Mucosa of descending colon (tissue), 3 donors: ENCODE results near the gene EDN2. TPM values are rescaled to one million over a fixed set of nuclear protein-coding genes. Genes with fewer than 3 reads are reported as not detected.
A peak's percentile ranks its signal among the peaks of the same experiment; 100 is the strongest.

Experiments
- ATAC-seq: fragments of 200-7000 bp; cut with Tn5 transposase; one replicate; pipeline ENCODE4 v1.9.1; 2020; ENCODE audit warnings: mild to moderate bottlenecking, moderate library complexity
- DNase-seq, 3 donors: peaks; one replicate each; pipeline ENCODE4 v3.0.0-alpha.2; 2020
- H3K36me3 ChIP-seq: fragments of 200-600 bp; one replicate; pipeline ENCODE4 v1.8.0; 2021; ENCODE audit warnings: low read depth, mild to moderate bottlenecking
- H3K4me1 ChIP-seq: fragments of 200-600 bp; one replicate; pipeline ENCODE4 v1.8.0; 2021; ENCODE audit warnings: low read depth, mild to moderate bottlenecking
- H3K4me3 ChIP-seq: fragments of 200-600 bp; one replicate; pipeline ENCODE4 v1.8.0; 2021; ENCODE audit warnings: mild to moderate bottlenecking
- H3K9me3 ChIP-seq: fragments of 200-600 bp; one replicate; pipeline ENCODE4 v1.8.0; 2021; ENCODE audit warnings: mild to moderate bottlenecking
- CTCF ChIP-seq: fragments of 200-600 bp; IDR thresholded peaks from one replicate; pipeline ENCODE4 v1.8.0; 2022; ENCODE audit warnings: antibody characterized with exemption, mild to moderate bottlenecking
- intact Hi-C, 2 donors: fragments of 100-400 bp; cut with DNase I in 1 of 2; cut with micrococcal nuclease in 1 of 2; formaldehyde crosslinking; loops; one replicate each; pipeline versions ENCODE4 v1.11.0 to v1.11.1; 2022; cut with DNase I, micrococcal nuclease
- long read RNA-seq, 2 donors: library from polyadenylated mRNA; unstranded; transcript quantifications; one replicate each; pipeline ENCODE4 v2.0.0, GENCODE V29; 2019 to 2021
- total RNA-seq, 3 donors: library from RNA; stranded (reverse); fragmentation: NEBNext Ultra II Directional in 2 of 3; extraction: Animal tissue kit (Norgen Biotek cat#: 25700) in 2 of 3; gene quantifications; one replicate each; pipeline versions ENCODE4 v1.2.1 to v1.2.4, GENCODE V29; 2021 to 2023
- donor health status: DM: no; HTN: no; CAD: no; lungs with moderate emphysema.
- donor health status: DM: no; HTN: no; CAD: no.
- donor health status: DM: no; HTN: yes; CAD: no.

The EDN2 gene
- 1 to 10 TPM; 1.6 to 5.8 (median 2.0) TPM for total RNA-seq
- long read RNA-seq, donor 1, partial matches to known transcripts, result 0 of 3 reads
- long read RNA-seq, donor 1, other reads (novel, unspliced or antisense), result 1 of 3 reads
- long read RNA-seq, donor 2, partial matches to known transcripts, result 1 of 4 reads
- long read RNA-seq, donor 2, other reads (novel, unspliced or antisense), result 1 of 4 reads

- Histone ChIP-seq H3K4me1 (peaks cover 31% of the 10 kb centered on the region), H3K4me3 (no peak within 1 kb of the TSS), H3K36me3 (no peaks in the 10 kb centered on the region), H3K9me3 (no peaks in the 10 kb centered on the region)
- DNase-seq (peak; percentile 87 to 93 (median 87)), ATAC-seq (peak; percentile 91)
- intact Hi-C loops, result no loop called here
- TF ChIP-seq CTCF, result peak; percentile 23
Measured at GRCh38 chr1:41484402-41485241, at the start of gene EDN2. Gene EDN2, minus strand, starts transcription at chr1:41484683. Its CDS starts 82 bp downstream, at chr1:41484601.

- peaks cover 9% of the 10 kb centered on the region for H3K4me1 ChIP-seq
- DNase-seq, result peak in 1 of 3 donors; percentile 19
- no peak for TF ChIP-seq CTCF
- intact Hi-C loops, result no loop called here
- H3K4me3 ChIP-seq, result no peak overlapping the region
- H3K36me3 ChIP-seq, result no peaks in the 10 kb centered on the region
- ATAC-seq, result no peak
- no peaks in the 10 kb centered on the region for H3K9me3 ChIP-seq
Measured at GRCh38 chr1:41533731-41534080, 49.2 kb upstream of the EDN2 start.

GRCh38 chr1:41533016-41533730 is 48.7 kb upstream of the EDN2 start:
- H3K9me3 ChIP-seq, result no peaks in the 10 kb centered on the region
- H3K4me3 ChIP-seq, result no peak overlapping the region
- intact Hi-C loops, result no loop called here
- peak in 1 of 3 donors; percentile 27 for DNase-seq
- H3K36me3 ChIP-seq, result no peaks in the 10 kb centered on the region
- ATAC-seq, result no peak
- no peak for TF ChIP-seq CTCF
- H3K4me1 ChIP-seq, result peaks cover 9% of the 10 kb centered on the region

GRCh38 chr1:41532206-41532975 is 47.9 kb upstream of the EDN2 start:
- no peak for ATAC-seq
- H3K4me3 ChIP-seq, result no peak overlapping the region
- TF ChIP-seq CTCF, result no peak
- peaks cover 4% of the 10 kb centered on the region for H3K4me1 ChIP-seq
- H3K36me3 ChIP-seq, result no peaks in the 10 kb centered on the region
- H3K9me3 ChIP-seq, result no peaks in the 10 kb centered on the region
- intact Hi-C loops, result no loop called here
- peak in 1 of 3 donors; percentile 6 for DNase-seq

GRCh38 chr1:41530411-41530810 is 45.9 kb upstream of the EDN2 start:
- intact Hi-C loops, result no loop called here
- H3K4me1 ChIP-seq, result no peaks in the 10 kb centered on the region
- H3K36me3 ChIP-seq, result no peaks in the 10 kb centered on the region
- no peaks in the 10 kb centered on the region for H3K9me3 ChIP-seq
- DNase-seq (peak in 1 of 3 donors; percentile 15), ATAC-seq (no peak)
- TF ChIP-seq CTCF, result no peak
- H3K4me3 ChIP-seq, result no peak overlapping the region
